Activated T-cell treated with anti-CD3 and anti-CD28 coated beads, Interleukin-2, amount 50 U/mL, for 1 hour (primary cell): ENCODE results near the gene FMN1.
"Not testable (repeated sequence)": the region's sequence is repeated elsewhere in the genome, so short reads cannot be mapped to it uniquely, and the experiment has no call there.

ENCODE experiments used
- DNase-seq: peaks from one replicate; pipeline ENCODE4 v3.0.0-alpha.2; 2020

Gene FMN1

GRCh38 chr15:32849769-32850668, 344.5 kb downstream of the FMN1 start:
- DNase-seq, result no peak

GRCh38 chr15:32846671-32847070, 347.8 kb downstream of the FMN1 start:
- DNase-seq, result not testable (repeated sequence)

- DNase-seq, result no peak
Observed at GRCh38 chr15:32844118-32844711, 350.3 kb downstream of the FMN1 start.

GRCh38 chr15:32843219-32843815, 351.2 kb downstream of the FMN1 start:
- no peak for DNase-seq

GRCh38 chr15:32842081-32842480, 352.4 kb downstream of the FMN1 start:
- DNase-seq, result no peak

GRCh38 chr15:32840507-32841245, 353.8 kb downstream of the FMN1 start:
- no peak for DNase-seq

GRCh38 chr15:32838820-32839219, 355.7 kb downstream of the FMN1 start:
- no peak for DNase-seq

- DNase-seq, result no peak
Observed at GRCh38 chr15:32838338-32838737, 356.2 kb downstream of the FMN1 start.

- DNase-seq, result no peak
Observed at GRCh38 chr15:32837935-32838334, 356.6 kb downstream of the FMN1 start.

GRCh38 chr15:32834156-32834555, 360.4 kb downstream of the FMN1 start:
- DNase-seq, result no peak

- DNase-seq, result no peak
Observed at GRCh38 chr15:32833379-32833821, 361.1 kb downstream of the FMN1 start.

GRCh38 chr15:32831485-32831884, 363.0 kb downstream of the FMN1 start:
- no peak for DNase-seq

GRCh38 chr15:32830241-32830640, 364.3 kb downstream of the FMN1 start:
- DNase-seq, result no peak

GRCh38 chr15:32829436-32829835, 365.1 kb downstream of the FMN1 start:
- DNase-seq, result no peak

- no peak for DNase-seq
Observed at GRCh38 chr15:32828507-32829186, 365.9 kb downstream of the FMN1 start.

- DNase-seq, result no peak
Observed at GRCh38 chr15:32826685-32827084, 367.8 kb downstream of the FMN1 start.

GRCh38 chr15:32825219-32825618, 369.3 kb downstream of the FMN1 start:
- DNase-seq, result no peak

- DNase-seq, result no peak
Observed at GRCh38 chr15:32824777-32825176, 369.7 kb downstream of the FMN1 start.

GRCh38 chr15:32823750-32824149, 370.8 kb downstream of the FMN1 start:
- no peak for DNase-seq

GRCh38 chr15:32822739-32823138, 371.8 kb downstream of the FMN1 start:
- DNase-seq, result no peak

- no peak for DNase-seq
Observed at GRCh38 chr15:32819448-32819847, 375.1 kb downstream of the FMN1 start.

- DNase-seq, result no peak
Observed at GRCh38 chr15:32818758-32819447, 375.6 kb downstream of the FMN1 start.
